GM12878 (cell line): ENCODE data around the gene RNPEP.

Source experiments
- CEBPB ChIP-seq, 2 experiments: fragments of 150-350 bp in 1 of 2; IDR thresholded peaks; 2 replicates each; pipeline ENCODE4 v1.6.1; 2012 to 2014; ENCODE audit warnings: low read depth in 2 of 2, low read length in 2 of 2, borderline replicate concordance in 1 of 2, inconsistent platforms in 1 of 2
- CHD4 ChIP-seq: fragments of 200-600 bp; sonication (generic); IDR thresholded peaks from 2 replicates; pipeline ENCODE4 v1.6.1; 2016; ENCODE audit warnings: mild to moderate bottlenecking
- E2F4 ChIP-seq: IDR thresholded peaks from 2 replicates; pipeline ENCODE4 v1.6.1; 2012; ENCODE audit warnings: low read depth, low read length, improper control_type of control experiment
- ESRRA ChIP-seq: IDR thresholded peaks from 2 replicates; pipeline ENCODE4 v1.6.1; 2012; ENCODE audit warnings: mild to moderate bottlenecking, low read length, improper control_type of control experiment
- IRF4 ChIP-seq: IDR thresholded peaks from 2 replicates; pipeline ENCODE4 v1.6.1; 2011; ENCODE audit warnings: low read depth, low read length
- JUNB ChIP-seq: IDR thresholded peaks from 2 replicates; pipeline ENCODE4 v1.6.1; 2016; ENCODE audit warnings: antibody characterized with exemption, mild to moderate bottlenecking
- PAX8 ChIP-seq: fragments of 450-650 bp; IDR thresholded peaks from 2 replicates; pipeline ENCODE4 v1.6.1; 2017; ENCODE audit warnings: mild to moderate bottlenecking, moderate library complexity
- RAD51 ChIP-seq: fragments of 450-650 bp; IDR thresholded peaks from 2 replicates; pipeline ENCODE4 v1.6.1; 2016; ENCODE audit warnings: moderate library complexity, mild to moderate bottlenecking, inconsistent platforms
- RBBP5 ChIP-seq: fragments of 200-600 bp; sonication (generic); conservative IDR thresholded peaks from 2 replicates; pipeline ENCODE4 v1.6.1; 2016
- ZNF207 ChIP-seq: fragments of 450-650 bp; IDR thresholded peaks from 2 replicates; pipeline ENCODE4 v1.6.1; 2014; ENCODE audit warnings: antibody characterized with exemption, mild to moderate bottlenecking, borderline replicate concordance
- ZNF217 ChIP-seq: fragments of 450-650 bp; IDR thresholded peaks from 2 replicates; pipeline ENCODE4 v1.6.1; 2017; ENCODE audit warnings: antibody characterized with exemption, mild to moderate bottlenecking
- TF ChIP-seq, protein P1 (sequence below), 3 experiments: IDR thresholded peaks in 2 of 3; conservative IDR thresholded peaks in 1 of 3; 2 replicates each; pipeline ENCODE4 v1.5.1; 2011; ENCODE audit warnings: low read depth in 3 of 3, low read length in 3 of 3, mild to moderate bottlenecking in 3 of 3, control low read depth in 2 of 3, moderate library complexity in 2 of 3, inconsistent platforms in 1 of 3, mixed read lengths in 1 of 3; ENCODE audit not compliant: control insufficient read depth in 2 of 3, insufficient read depth in 1 of 3; ENCODE audit errors: extremely low read depth in 1 of 3
- TF ChIP-seq, protein P2 (sequence below): IDR thresholded peaks from 2 replicates; pipeline ENCODE4 v1.6.1; 2012; ENCODE audit warnings: mild to moderate bottlenecking, low read depth, low read length

- TF ChIP-seq ESRRA, result no peak
- TF ChIP-seq IRF4, result no peak
- TF ChIP-seq, protein P1, sequence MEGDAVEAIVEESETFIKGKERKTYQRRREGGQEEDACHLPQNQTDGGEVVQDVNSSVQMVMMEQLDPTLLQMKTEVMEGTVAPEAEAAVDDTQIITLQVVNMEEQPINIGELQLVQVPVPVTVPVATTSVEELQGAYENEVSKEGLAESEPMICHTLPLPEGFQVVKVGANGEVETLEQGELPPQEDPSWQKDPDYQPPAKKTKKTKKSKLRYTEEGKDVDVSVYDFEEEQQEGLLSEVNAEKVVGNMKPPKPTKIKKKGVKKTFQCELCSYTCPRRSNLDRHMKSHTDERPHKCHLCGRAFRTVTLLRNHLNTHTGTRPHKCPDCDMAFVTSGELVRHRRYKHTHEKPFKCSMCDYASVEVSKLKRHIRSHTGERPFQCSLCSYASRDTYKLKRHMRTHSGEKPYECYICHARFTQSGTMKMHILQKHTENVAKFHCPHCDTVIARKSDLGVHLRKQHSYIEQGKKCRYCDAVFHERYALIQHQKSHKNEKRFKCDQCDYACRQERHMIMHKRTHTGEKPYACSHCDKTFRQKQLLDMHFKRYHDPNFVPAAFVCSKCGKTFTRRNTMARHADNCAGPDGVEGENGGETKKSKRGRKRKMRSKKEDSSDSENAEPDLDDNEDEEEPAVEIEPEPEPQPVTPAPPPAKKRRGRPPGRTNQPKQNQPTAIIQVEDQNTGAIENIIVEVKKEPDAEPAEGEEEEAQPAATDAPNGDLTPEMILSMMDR (IDR thresholded peaks at IDR 0.05 in 2 of 3, conservative IDR thresholded peaks at IDR 0.05 in 1 of 3; ENCODE audit: control insufficient read depth in 2 of 3, extremely low read depth in 1 of 3, insufficient read depth in 1 of 3, low read depth in 3 of 3, low read length in 3 of 3), result no peak
- TF ChIP-seq ZNF217, result no peak
- TF ChIP-seq ZNF207, result no peak
- TF ChIP-seq RAD51, result no peak
- no peak for TF ChIP-seq E2F4
- TF ChIP-seq CEBPB (IDR thresholded peaks at IDR 0.05; ENCODE audit: borderline replicate concordance in 1 of 2, low read depth in 2 of 2, low read length in 2 of 2), result no peak
- TF ChIP-seq CHD4, result no peak
- TF ChIP-seq RBBP5, result no peak
- TF ChIP-seq, protein P2, sequence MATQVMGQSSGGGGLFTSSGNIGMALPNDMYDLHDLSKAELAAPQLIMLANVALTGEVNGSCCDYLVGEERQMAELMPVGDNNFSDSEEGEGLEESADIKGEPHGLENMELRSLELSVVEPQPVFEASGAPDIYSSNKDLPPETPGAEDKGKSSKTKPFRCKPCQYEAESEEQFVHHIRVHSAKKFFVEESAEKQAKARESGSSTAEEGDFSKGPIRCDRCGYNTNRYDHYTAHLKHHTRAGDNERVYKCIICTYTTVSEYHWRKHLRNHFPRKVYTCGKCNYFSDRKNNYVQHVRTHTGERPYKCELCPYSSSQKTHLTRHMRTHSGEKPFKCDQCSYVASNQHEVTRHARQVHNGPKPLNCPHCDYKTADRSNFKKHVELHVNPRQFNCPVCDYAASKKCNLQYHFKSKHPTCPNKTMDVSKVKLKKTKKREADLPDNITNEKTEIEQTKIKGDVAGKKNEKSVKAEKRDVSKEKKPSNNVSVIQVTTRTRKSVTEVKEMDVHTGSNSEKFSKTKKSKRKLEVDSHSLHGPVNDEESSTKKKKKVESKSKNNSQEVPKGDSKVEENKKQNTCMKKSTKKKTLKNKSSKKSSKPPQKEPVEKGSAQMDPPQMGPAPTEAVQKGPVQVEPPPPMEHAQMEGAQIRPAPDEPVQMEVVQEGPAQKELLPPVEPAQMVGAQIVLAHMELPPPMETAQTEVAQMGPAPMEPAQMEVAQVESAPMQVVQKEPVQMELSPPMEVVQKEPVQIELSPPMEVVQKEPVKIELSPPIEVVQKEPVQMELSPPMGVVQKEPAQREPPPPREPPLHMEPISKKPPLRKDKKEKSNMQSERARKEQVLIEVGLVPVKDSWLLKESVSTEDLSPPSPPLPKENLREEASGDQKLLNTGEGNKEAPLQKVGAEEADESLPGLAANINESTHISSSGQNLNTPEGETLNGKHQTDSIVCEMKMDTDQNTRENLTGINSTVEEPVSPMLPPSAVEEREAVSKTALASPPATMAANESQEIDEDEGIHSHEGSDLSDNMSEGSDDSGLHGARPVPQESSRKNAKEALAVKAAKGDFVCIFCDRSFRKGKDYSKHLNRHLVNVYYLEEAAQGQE, result no peak
- no peak for TF ChIP-seq PAX8
- no peak for TF ChIP-seq JUNB
These were observed 56.4 kb downstream of the RNPEP start for GRCh38 chr1:202038688-202039346.
